Body of pancreas (tissue), 4 donors: ENCODE results near the gene SLC45A1.

ENCODE experiments used
- CTCF ChIP-seq, 7 experiments: fragments of 450-650 bp in 4 of 7; fragments of 200-600 bp in 3 of 7; sonication (generic) in 3 of 7; IDR thresholded peaks; one replicate each; pipeline ENCODE4 v1.5.1; 2016 to 2019; ENCODE audit warnings: antibody characterized with exemption in 7 of 7
- POLR2A ChIP-seq, 3 donors: fragments of 450-650 bp; IDR thresholded peaks; one replicate each; pipeline ENCODE4 v1.6.1; 2016; ENCODE audit warnings: antibody characterized with exemption in 3 of 3, mild to moderate bottlenecking in 2 of 3

GRCh38 chr1:8381618-8382017, 63.7 kb downstream of the SLC45A1 start:
- TF ChIP-seq CTCF (IDR thresholded peaks at IDR 0.05) (no peak), POLR2A (IDR thresholded peaks at IDR 0.05) (no peak)
